ENCODE data around the gene OR6A2. TPM values are rescaled to one million over a fixed set of nuclear protein-coding genes. Genes with fewer than 3 reads are reported as not detected.

The OR6A2 gene
- total RNA-seq, 2 donors from 2014 or later = 0.57 TPM; not detected in 1

GRCh38 chr11:6771926-6772893 is 27.3 kb downstream of the OR6A2 start, which contains the start of gene OR2AG2:
Gene OR2AG2 (minus strand): TSS chr11:6771976. CDS start chr11:6768957, 3,019 bp downstream.
- no peak within 1 kb of the TSS for H3K4me3 ChIP-seq
- DNase-seq (ENCODE audit: low spot score) = no peak
- no peak within 1 kb of the TSS for H3K27ac ChIP-seq
- H3K9me3 ChIP-seq = no peaks in the 10 kb centered on the region
- intact Hi-C loops (cut with DNase I) = no loop called here
- H3K27me3 ChIP-seq (replicated peaks; ENCODE audit: insufficient read depth) = no peaks in the 10 kb centered on the region
- no peaks in the 10 kb centered on the region for H3K4me1 ChIP-seq (replicated peaks)
- H3K36me3 ChIP-seq = no peaks in the 10 kb centered on the region
- 65% methylated on average over 4 of the region's 4 CpGs for WGBS
- no peak for TF ChIP-seq POLR2AphosphoS5 (IDR thresholded peaks at IDR 0.05)
- no peak for TF ChIP-seq CTCF (IDR thresholded peaks at IDR 0.05)
- TF ChIP-seq POLR2A (IDR thresholded peaks at IDR 0.05) = no peak

GRCh38 chr11:6757373-6757967 is 42.0 kb downstream of the OR6A2 start:
- intact Hi-C loops (cut with DNase I) = loop anchor here (5.0 kb wide), 1 partner anchor 55 kb away; no protein-coding TSS in a partner anchor
- H3K27ac ChIP-seq = no peak overlapping the region
- H3K9me3 ChIP-seq = no peaks in the 10 kb centered on the region
- peak in 3 of 4 experiments; percentile 41 to 53 (median 46) for TF ChIP-seq CTCF (IDR thresholded peaks at IDR 0.05)
- TF ChIP-seq POLR2A (IDR thresholded peaks at IDR 0.05) = no peak
- H3K36me3 ChIP-seq = no peaks in the 10 kb centered on the region
- 52% methylated on average over 2 of the region's 2 CpGs for WGBS
- H3K27me3 ChIP-seq (replicated peaks; ENCODE audit: insufficient read depth) = no peaks in the 10 kb centered on the region
- H3K4me3 ChIP-seq = no peak overlapping the region
- H3K4me1 ChIP-seq (replicated peaks) = no peaks in the 10 kb centered on the region
- peak; percentile 20 for DNase-seq (ENCODE audit: low spot score)

GRCh38 chr11:6755953-6756347 is 43.5 kb downstream of the OR6A2 start:
- Histone ChIP-seq H3K4me1 (replicated peaks) (no peaks in the 10 kb centered on the region), H3K4me3 (no peak overlapping the region), H3K9me3 (no peaks in the 10 kb centered on the region)

GRCh38 chr11:6755303-6755952 is 44.1 kb downstream of the OR6A2 start:
- WGBS = 5% methylated on average over 5 of the region's 5 CpGs
- H3K4me1 ChIP-seq (replicated peaks) = no peaks in the 10 kb centered on the region
- H3K4me3 ChIP-seq = no peak overlapping the region
- H3K36me3 ChIP-seq = no peaks in the 10 kb centered on the region
- TF ChIP-seq CTCF (IDR thresholded peaks at IDR 0.05) = peak in 3 of 4 experiments; percentile 44 to 63 (median 48)
- no peak for TF ChIP-seq POLR2AphosphoS5 (IDR thresholded peaks at IDR 0.05)
- no peak for DNase-seq (ENCODE audit: low spot score)
- no peak overlapping the region for H3K27ac ChIP-seq
- H3K27me3 ChIP-seq (replicated peaks; ENCODE audit: insufficient read depth) = no peaks in the 10 kb centered on the region
- intact Hi-C loops (cut with DNase I) = loop anchor here (5.0 kb wide), 1 partner anchor 53 kb away; no protein-coding TSS in a partner anchor
- no peaks in the 10 kb centered on the region for H3K9me3 ChIP-seq

More at GRCh38 chr11:6755953-6756347, 43.5 kb downstream of the OR6A2 start:
- Histone ChIP-seq H3K27ac (no peak overlapping the region), H3K27me3 (replicated peaks; ENCODE audit: insufficient read depth) (no peaks in the 10 kb centered on the region), H3K36me3 (no peaks in the 10 kb centered on the region)
- TF ChIP-seq POLR2A (IDR thresholded peaks at IDR 0.05) (no peak), POLR2AphosphoS5 (IDR thresholded peaks at IDR 0.05) (no peak), CTCF (IDR thresholded peaks at IDR 0.05) (no peak)
- intact Hi-C loops (cut with DNase I) = loop anchor here (5.0 kb wide), 1 partner anchor 54 kb away; no protein-coding TSS in a partner anchor
- DNase-seq (ENCODE audit: low spot score) = no peak
- WGBS = 68% methylated on average over 1 of the region's 1 CpG
